ENCODE measurements around the gene WDR81.
"Not testable (repeated sequence)": the region's sequence is repeated elsewhere in the genome, so short reads cannot be mapped to it uniquely, and the experiment has no call there.

Gene WDR81

DNA sequence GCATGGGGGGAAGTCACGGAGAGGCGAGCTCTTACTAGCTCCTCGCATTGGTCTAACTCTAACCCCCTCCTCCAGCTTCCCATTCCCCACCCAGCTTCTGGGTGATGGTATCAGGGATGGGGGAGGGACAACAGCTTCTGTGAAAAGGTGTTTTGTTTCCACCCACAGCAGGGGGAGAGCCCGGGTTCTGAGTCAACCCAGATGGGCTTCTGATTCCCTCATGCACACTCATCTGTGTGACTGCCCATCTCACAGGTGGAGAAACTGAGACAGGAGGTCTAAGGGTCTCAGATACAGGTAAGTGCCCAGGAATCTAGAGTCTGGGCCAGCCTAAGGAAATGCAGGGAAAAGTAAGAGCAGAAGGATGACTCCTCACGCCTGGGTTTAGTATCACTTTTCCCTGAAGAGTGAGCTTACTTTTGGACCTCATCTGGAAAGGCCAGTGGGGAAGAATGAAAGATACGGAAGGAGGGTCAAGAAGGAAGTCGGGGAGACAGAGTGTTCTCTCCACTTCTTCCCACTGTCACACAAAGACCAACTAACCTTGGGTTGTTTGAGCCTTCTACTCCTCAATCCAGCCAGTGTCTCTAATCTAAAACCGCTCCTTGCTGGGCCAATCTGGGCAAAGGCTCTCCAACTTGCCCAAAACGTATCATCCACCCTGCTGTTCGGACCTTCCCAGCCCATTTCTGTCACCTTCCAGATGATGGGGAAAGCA, 11.2 kb upstream of the WDR81 start:
- no peak for DNase-seq (ENCODE audit: low read depth in 2 of 2)

- DNase-seq (ENCODE audit: low read depth in 2 of 2): no peak
Measured at GRCh38 chr17:1713878-1714426, 10.6 kb upstream of the WDR81 start.

DNA sequence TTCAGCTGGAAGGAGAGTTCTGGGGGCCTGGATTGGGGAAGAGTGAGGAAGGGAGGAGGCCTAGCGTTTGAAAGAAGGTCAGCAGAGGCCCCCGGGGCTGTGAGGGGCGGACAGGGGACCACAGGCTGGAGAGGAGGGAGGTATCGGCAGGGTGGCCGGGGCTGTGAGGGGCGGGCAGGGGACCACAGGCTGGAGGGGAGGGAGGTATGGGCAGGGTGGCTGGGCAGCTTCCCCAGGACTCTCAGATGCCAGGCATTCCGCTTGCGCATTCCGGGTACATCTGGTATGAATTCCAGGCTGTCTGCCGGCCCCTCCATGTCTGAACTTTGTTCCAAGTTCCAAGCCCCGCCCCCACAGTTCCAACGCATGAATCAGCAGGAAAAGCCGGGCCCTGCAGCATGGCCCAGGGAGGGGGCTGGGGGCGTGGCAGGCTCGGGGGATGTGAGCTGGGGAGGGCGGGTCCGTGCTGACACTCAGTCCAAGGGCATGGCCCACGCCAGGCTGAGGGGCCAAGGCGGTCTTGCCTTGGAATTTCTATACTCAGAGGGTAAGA, 10.0 kb upstream of the WDR81 start:
- no peak for DNase-seq (ENCODE audit: low read depth in 2 of 2)

GRCh38 chr17:1714980-1715802, 9.3 kb upstream of the WDR81 start:
- DNase-seq (ENCODE audit: low read depth in 2 of 2): no peak

- no peak for DNase-seq (ENCODE audit: low read depth in 2 of 2)
Measured at GRCh38 chr17:1715803-1716075, 8.8 kb upstream of the WDR81 start.

DNA sequence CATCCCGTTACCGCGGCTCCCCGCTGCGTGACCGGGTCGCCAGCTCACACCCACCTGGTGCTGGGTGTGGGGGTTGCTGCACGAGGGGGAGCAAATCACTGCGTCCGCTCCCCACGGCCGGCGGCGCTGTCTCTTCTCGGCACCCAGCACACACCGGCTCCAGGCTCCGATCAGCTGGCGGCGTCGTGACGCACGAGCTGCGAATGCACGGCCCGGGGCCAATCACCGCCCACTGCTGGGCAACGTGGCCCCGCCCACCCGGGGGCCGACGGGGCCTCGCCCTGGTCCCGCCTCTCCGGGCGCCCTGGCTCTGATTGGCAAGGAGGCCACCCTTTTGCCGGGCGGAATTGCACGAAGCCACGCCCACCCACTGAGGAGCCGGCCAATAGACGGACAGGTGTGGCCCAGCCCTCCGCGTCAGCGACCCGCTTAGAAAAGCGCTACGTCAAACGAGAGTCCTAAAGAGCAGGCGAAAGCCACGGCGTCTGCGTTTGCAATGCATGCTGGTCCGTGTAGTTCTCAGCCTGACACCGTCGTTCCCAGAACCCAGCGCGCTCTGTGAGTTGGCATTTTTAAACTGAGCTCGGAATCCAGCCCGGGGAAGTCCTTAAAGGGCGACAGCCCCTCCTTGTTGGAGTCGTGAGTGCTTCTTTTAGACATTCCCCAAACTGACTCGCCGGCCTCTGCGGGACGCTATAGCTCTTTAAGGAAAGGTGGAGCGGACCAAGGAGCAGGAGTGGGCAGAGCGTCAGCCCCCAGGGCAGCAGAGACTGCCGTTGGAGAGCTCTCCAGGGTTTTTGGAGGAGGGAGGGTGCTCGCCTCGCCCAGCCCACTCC, 8.2 kb upstream of the WDR81 start:
- DNase-seq (ENCODE audit: low read depth in 2 of 2): peak; percentile 100

GRCh38 chr17:1716912-1717695, 7.4 kb upstream of the WDR81 start:
- peak; percentile 74 to 81 for DNase-seq (ENCODE audit: low read depth in 2 of 2)

DNA sequence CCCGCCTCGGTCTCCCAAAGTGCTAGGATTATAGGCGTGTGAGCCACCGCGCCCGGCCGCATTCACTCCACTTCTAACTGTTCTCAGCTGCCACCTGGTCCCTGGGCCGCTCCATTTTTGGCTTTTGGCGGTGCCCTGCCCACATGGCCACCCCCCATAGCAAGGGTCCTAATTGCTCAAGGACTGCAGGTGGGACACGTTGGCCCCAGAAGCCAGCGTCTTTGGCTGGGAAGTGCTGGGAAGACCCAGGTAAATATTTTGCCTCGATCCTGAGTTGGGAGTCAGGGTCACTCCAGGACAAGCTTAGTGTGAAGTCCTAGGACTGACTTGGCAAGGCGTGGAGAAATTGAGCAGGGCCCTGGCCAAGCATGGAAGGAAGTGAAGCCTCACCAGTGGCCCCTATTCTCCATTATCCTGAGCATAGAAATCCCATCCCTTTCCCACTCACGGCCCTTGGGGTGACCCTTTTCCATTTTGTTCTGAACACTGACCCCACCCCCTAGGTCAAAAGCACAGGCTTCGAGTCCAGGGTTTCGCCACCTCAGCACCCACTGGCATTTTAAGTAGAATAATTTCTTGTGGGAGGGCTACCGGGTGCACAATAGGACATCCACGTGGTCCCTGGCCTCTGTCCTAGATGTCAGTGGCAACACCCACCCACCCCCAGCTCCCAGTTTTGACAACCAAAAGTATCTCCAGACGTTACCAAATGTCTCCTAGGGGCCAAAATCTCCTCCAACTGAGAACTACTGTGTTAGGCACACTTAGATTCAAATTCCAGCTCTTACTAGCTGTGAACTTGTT, 5.9 kb upstream of the WDR81 start:
- DNase-seq (ENCODE audit: low read depth in 2 of 2): no peak

- peak in 1 of 2 donors; percentile 55 for DNase-seq (ENCODE audit: low read depth in 2 of 2)
Measured at GRCh38 chr17:1720856-1721386, 3.6 kb upstream of the WDR81 start.

- not testable (repeated sequence) for DNase-seq (ENCODE audit: low read depth in 2 of 2)
Measured at GRCh38 chr17:1722022-1722421, 2.5 kb upstream of the WDR81 start.

- no peak for DNase-seq (ENCODE audit: low read depth in 2 of 2)
Measured at GRCh38 chr17:1724869-1725641, 551 bp downstream of the WDR81 start.

DNA sequence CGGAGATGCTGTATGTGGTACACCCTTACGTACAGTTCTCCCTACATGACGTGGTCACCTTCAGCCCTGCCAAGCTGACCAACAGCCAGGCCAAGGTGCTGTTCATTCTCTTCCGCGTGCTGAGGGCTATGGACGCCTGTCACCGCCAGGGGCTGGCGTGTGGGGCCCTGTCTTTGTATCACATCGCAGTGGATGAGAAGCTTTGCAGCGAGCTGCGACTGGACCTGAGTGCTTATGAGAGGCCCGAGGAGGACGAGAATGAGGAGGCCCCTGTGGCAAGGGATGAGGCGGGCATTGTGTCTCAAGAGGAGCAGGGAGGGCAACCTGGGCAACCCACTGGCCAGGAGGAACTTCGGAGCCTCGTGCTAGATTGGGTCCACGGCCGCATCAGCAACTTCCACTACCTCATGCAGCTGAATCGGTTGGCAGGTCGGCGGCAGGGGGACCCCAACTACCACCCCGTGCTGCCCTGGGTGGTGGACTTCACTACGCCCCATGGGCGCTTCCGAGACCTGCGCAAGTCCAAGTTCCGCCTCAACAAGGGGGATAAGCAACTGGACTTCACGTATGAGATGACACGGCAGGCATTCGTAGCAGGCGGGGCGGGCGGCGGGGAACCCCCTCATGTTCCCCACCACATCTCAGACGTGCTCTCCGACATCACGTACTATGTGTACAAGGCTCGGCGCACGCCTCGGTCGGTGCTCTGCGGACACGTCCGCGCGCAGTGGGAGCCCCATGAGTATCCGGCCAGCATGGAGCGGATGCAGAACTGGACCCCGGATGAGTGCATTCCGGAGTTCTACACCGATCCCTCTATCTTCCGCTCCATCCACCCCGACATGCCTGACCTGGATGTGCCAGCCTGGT, 1.4 kb downstream of the WDR81 start:
- DNase-seq (ENCODE audit: low read depth in 2 of 2): no peak

DNA sequence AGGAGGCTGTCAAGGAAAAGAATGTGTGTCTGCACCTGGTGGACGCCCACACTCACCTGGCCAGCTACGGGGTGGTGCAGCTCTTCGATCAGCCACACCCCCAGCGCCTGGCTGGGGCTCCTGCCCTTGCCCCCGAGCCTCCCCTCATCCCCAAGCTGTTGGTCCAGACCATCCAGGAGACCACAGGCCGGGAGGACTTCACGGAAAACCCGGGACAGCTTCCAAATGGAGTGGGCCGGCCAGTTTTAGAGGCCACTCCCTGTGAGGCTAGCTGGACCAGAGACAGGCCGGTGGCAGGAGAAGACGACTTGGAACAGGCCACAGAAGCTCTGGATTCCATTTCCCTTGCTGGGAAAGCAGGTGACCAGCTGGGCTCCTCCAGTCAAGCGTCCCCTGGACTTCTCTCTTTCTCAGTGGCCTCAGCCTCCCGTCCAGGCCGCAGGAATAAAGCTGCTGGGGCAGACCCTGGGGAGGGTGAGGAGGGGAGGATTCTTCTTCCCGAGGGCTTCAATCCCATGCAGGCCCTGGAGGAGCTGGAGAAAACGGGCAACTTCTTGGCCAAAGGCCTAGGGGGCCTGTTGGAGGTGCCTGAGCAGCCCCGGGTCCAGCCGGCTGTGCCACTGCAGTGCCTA, 2.2 kb downstream of the WDR81 start:
- DNase-seq (ENCODE audit: low read depth in 2 of 2): no peak

GRCh38 chr17:1727258-1727789, 2.8 kb downstream of the WDR81 start:
- DNase-seq (ENCODE audit: low read depth in 2 of 2): no peak

- no peak for DNase-seq (ENCODE audit: low read depth in 2 of 2)
Measured at GRCh38 chr17:1727876-1728630, 3.5 kb downstream of the WDR81 start.

DNA sequence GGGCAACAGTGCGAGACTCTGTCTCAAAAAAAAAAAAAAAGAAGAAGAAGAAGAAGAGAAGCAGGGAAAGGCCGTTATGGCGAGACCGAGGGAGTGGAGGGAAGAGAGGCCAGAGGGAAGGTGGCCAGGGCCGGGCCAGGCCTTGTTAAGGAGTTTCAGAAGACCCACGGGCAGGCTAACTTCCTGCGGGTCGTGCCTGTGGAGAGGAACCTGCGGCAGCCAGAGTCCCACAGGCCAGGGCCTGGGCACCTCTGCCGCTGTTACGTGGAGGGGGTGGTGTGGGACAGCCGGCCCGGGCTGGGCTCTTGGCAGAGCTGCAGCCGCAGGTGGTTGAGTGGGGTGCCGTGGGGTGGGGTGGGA, 5.4 kb downstream of the WDR81 start:
- DNase-seq (ENCODE audit: low read depth in 2 of 2): no peak

Data from stimulated activated CD8-positive, alpha-beta memory T cell treated with anti-CD3 and anti-CD28 coated beads, Interleukin-7, amount 100 ng/mL, for 4 hours (primary cell).